Stimulated activated CD8-positive, alpha-beta memory T cell treated with anti-CD3 and anti-CD28 coated beads, Interleukin-15, amount 100 ng/mL, for 4 hours (primary cell): ENCODE results near the gene PCTP.

Experiments used
- DNase-seq, 2 donors: peaks; one replicate each; pipeline ENCODE4 v3.0.0-alpha.2; 2020; ENCODE audit warnings: low read depth in 2 of 2

PCTP gene

DNA sequence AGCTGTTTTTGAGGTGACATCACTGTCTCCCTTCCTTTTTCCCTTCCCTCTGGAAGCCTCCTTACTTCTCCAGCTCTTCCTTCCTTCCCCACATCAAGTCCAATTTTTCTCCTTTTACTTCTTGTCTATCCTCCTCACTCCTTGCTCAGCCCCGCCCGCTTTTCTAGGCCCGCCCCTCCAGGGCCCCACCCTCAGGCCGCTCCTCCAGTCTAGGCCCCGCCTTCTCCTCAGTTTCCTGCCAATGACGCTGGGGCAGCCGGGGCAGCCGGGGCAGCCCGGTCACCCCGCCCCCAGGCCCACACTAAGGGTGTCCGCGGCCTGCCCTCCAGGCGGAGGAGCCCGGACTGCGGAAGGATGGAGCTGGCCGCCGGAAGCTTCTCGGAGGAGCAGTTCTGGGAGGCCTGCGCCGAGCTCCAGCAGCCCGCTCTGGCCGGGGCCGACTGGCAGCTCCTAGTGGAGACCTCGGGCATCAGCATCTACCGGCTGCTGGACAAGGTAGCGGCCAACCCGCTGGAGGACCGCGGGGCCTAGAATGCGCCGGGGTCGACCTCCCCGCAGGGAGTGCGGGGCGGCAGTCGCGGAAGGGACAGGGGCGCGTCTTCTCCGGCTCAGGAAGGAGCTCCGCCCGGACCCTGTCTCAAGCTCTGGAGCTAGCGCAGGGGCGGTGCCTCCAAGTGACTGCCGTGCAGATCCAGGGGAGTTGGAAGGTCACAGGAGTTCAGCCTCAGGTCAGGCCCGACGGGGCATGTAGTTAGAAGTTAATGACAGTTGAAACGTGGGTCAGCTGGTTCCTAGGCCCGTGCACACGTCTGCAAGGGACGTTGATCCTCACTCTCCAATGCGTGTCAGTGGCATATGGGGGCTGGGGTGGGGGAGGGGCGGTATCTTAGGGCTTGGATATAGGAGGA, at the start of gene PCTP:
Gene PCTP, plus strand, starts transcription at position 302 of the 908 bp plus-strand sequence. Its CDS starts 53 bp downstream, at position 355.
- DNase-seq: peak; percentile 56 to 64

DNA sequence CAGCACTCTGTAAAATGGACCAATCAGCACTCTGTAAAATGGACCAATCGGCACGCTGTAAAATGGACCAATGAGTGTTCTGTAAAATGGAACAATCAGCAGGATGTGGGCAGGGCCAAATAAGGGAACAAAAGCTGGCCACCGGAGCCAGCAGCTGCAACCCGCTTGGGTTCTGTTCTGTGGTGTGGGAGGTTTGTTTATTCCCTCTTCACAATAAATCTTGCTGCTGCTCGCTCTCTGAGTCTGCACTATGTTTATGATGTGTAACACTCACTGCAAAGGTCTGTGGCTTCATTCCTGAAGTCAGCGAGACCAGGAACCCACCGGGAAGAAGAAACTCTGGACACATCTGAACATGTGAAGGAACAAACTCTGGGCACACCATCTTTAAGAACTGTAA, 48.7 kb upstream of the PCTP start:
- DNase-seq: no peak

DNA sequence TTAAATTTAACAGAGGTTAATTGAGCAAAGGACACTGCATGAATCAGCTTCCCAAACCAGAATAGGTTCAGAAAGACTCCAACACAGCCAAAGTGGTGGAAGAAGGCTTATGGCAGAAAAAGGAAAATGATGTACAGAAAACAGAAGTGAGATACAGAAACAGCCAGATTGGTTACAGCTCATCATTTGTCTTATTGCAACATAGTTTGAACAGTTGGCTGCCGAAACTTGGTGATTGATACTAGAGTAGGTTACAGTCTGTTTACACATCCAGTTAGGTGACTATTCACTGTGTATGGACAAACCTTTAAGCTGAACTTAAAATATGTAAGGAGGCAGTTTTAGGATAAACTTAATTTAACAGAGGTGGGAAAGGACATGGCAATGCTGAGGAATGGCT, 46.5 kb upstream of the PCTP start:
- DNase-seq: no peak

DNA sequence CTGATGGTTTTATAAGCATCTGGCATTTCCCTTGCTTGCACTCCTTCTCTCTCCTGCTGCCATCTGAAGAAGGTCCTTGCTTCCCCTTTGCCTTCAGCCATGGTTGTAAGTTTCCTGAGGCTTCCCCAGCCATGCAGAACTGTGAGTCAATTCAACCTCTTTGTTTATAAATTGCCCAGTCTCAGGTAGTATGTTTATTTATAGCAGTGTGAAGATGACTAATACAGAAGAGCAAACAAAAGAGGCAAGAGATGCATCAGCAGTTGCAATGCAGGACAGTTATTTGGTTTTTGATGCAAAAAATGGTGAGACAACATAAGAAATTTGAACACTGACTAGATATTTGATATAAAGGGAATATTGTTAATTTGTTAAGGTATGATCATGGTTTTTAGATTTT, 45.0 kb upstream of the PCTP start:
- DNase-seq: no peak

DNA sequence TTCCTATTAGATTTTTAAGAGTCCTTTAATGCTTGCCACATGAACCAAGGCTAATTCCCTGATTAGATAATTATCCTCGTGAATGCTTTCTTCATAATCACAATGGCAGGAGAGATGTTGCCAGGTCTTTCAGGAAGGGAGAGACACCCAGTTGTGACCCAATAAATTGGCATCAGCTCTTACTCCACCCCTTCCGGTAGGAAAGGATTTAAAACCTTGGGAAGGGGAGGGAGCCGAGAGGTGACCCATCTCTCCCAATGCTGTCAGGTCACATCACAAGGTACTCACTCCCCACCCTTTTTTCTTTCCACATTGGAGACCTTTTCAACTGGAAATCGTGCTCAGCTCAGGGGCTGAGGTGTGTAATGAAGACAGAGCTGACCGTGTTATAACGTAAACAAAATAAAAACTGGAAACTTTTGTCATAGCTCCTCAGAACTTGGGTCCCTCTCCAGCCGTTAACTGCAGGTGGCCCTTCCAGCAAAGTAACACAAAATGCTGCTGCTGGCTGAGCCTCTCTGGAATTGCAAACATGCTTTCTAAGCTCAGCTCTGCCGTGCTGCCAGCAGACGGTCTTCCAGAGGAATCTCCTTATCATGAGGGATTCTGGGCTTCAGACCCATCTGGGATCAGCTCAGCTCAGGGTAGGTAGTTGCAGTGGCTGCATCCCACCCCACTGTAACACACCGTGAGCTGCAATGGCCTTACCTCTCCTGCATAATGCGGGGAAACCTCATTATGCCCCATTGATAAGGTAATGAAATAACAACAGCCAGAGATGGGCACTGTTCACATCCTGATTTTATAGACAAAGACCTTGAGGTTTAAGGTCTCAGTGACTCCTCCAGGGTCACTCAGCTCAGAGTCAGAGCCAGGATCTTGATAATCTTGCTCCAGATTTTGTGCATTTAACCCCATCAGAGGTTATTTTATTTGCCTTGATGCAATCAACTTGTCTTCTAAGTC, 43.8 kb upstream of the PCTP start:
- no peak for DNase-seq

DNA sequence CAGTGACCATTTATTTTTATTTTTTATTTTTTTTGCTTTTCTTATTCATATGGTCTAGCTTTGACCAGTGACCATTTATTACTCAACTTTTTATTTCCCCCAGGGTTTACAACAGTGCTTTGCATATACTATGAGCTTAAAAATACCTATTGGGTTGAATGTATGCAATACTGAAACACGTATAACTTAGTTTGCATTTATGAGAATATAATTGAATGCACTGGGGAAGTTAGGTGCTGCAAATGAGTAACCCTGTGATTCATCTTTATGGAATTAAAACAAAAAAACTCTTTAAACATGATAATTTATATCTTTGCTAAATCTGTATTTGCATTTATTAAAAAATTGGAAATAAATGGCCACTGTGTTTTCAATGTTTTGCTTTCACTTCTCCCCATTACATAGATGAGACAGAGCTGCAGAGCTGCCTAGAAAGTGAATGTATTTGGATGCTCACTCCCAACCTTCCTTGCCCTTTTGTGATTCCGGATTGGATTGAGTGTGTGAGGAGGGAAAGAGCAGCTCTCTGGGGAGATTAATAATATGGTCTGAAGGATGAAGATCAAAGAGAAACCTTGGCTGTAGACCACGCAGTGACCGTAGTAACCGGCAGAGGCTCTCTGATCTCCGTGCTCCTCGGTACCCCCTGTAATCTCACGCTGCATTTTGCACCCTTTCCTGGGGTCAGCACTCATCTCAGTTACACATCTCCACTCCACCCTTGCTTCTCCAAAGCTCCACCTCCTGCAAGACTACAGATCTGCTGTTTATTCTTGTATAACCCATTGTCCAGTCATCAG, 42.5 kb upstream of the PCTP start:
- no peak for DNase-seq

DNA sequence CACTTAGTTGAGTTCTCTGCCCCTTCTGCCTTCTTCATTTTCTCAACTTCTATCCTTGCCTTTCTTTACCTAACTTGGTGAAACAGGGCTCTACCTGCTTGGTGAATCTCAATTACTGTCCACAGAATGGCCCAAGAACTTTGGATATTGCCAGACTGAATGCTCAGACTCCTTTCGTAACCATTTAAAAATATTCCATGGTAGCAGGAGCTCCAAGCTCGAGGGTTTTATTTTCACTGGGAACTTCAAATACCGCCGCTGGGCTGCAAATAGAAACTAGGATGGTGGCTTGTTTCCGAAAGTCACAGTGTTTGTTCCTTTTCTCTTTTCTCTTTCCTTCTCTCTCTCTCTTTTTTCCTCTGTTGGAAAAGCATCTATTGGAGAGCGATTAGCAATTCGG, 41.4 kb upstream of the PCTP start:
- DNase-seq: no peak

DNA sequence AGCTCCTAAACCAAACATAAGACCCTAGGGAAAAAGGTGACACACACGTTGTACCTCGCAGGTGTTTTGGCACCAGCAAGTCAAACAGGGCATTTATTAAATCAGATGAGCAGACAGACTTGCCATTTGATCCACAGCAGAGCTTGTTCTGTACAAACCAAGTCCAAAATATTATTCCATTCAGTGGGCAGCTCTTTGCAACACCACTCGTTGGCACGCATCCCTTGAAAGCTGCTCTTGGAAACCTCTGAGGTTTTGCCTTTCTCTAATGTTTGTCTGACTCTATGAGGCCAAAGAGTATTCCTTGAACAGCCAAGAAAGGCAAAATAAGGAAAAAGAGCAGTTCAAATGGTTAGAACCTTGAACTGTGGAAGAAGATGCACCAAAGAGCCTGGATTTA, 40.9 kb upstream of the PCTP start:
- DNase-seq: no peak

DNA sequence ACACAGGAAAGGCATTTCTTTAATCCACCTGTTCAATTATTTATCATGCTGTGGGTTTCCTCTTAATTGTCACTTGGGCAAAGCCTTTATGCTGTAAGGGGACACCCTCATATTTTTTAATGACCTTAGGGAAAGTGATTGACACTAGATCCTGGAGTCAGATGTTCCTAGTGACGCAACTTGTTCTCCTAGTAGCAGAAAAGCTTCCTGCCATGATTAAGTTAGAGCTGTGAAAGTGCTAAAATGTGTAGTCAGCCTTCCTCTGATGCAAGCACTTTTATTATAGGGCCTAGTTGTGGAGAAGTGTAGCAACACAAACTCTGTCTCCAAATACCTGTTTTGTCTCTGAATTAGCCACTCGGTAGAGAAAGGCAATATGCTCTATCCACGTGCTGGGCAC, 40.4 kb upstream of the PCTP start:
- no peak for DNase-seq

DNA sequence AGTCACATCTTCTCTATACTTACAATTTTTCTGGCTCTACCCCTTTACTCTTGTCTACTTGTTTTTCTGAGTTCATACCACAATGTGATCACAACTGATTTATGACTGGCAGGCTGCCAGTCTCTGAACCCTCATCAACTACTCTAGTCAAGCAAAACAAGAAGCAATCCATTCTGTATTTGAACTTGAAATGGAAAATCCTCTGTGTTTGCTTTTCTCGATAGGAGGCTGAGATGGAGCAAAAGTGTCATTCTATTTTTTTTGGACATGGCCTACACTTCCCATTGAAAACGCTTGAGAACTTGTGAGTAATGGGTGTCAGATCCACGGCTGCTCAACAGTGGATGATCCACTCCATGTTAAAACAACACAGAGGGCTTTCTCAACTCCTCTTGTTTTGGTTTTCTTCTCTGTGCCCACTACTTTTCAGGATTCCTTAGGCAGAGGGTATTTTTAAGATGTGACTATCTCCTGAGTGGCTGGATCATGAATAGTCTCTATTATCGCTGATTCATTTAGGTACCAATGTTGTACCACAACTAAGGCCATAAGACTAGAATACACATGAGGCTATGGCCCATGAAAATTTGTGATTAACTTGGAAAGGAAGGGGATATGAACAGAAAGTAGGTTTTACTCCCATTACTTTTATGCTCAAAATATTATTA, 39.9 kb upstream of the PCTP start:
- DNase-seq: no peak

DNA sequence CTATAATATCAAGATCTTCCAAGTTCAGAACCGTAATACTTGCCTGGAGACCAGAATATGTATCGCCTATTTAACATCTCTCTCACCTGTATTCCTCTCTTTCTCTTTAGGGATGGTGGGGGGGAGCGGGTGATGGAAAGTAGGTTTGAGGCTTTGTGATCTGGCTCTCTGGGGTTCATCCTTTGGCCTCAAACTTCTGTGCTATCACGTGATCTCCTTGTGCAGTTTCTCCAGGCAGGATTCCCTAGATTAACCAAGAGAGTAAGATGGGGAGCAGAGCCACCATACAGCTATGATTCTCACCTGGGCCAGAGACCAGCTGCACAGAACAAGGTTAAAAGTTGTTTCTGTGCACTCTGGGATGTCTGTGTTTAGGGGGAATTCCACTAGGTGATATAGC, 33.4 kb upstream of the PCTP start:
- DNase-seq: no peak

DNA sequence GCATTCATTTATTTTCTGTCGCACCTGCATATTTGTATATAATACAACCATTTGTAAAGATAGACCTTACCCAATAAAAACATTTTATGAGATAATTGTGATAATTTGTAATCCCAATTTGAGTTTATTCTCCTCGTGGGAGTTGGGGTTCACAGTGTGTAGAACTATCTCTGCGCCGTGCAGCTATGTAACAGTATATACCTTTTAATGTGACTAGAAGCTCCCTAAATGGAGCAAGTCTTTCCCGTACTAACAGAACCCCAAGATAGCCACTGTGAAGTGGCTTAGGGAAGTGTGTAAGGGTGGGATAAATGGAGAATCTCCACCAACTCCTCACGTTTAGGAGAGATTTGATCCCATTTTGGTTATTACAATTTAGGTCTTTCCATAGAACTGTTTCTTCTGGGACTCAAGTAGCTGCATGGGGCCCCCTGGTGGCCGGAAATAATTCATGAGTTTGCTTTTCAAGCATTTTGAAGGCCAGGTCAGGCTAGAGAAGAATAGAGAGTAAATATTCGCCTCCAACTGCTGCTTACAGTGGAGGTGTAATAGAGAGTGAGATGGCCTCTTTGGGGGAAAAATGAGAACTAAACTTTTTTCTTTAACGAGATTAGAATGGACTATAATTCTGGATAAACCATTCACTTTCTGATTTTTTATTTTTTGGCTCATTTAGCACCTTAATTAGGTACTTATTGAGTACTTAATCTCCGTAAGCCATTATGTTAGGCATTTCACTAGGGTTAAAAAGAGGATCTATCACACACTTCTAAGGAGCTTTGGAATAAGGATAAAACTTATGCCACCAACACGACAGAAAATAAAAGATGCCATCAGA, 32.7 kb upstream of the PCTP start:
- DNase-seq: peak in 1 of 2 donors; percentile 42

DNA sequence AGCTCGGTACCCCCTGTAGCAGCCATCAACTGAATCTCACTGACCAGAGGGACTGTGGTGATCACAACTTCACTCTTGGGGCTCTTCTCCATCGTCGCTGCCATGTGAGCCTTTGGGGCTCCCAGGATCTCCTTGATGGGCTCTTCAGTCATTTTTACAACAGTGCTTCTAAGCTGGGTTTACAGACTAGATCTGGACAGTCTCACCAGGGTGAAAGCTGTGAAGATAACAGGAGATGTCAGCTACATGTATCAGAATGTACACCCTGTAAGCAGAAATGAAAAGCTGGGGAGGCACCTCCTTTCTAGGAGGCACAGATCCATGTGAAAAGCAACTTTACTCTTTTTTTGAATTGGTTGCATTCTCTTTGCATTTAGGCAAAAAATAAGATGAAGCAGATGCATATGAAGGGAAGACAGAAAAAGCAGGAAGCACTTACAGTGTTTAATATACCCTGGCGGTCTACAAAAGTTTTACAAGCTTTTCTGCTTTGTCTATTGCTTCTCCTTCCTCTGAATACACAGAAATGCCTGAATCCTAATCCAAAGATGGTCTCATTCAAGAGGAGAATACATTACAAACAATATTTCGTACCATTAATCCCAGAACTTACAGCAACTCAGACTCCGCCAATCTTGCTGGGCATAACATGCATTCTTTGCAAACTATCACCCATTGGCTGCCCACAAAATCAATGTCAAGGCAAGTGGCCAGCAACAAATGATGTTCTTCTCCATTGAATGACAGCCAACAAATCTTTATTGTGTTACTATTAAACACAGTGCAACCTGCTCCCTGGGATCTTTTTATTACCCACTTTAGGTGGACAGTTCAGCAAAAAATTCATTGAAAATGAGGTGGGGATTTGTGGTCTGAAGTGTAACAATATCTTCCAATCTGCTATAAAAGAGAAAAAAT, 29.7 kb upstream of the PCTP start:
- DNase-seq: no peak

DNA sequence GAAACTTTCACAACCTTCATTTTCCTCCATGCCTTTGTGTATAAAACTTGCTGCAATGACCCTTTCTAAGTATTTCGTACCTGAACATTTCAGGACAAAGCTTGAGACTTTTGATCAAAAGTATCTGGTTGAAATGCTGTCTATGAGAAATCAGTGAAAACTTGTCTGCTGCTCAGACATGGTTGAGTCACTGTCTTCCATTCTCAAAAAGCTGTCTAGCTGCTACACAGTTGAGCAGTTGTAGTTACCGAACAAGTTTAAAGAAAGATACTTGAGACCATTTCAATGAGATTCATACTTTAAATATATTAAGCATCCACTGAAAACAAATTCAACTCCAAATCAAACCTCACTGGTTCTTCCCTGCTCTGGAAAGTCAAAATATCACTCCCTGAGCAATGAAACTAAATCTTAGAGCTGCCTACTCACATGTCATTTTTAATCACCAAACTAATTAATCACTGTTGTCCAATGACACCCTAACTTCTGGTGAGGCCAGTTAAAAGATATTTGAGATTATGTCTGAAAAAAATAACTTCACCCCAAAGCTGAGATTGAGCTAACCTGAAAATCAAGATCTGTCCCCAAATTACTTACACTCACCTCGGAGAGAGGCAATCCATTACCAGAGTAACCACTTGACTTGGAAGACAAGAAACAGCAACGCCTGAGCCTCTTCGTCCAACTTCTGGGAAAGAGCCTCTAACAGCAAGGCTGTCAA, 28.7 kb upstream of the PCTP start:
- no peak for DNase-seq

DNA sequence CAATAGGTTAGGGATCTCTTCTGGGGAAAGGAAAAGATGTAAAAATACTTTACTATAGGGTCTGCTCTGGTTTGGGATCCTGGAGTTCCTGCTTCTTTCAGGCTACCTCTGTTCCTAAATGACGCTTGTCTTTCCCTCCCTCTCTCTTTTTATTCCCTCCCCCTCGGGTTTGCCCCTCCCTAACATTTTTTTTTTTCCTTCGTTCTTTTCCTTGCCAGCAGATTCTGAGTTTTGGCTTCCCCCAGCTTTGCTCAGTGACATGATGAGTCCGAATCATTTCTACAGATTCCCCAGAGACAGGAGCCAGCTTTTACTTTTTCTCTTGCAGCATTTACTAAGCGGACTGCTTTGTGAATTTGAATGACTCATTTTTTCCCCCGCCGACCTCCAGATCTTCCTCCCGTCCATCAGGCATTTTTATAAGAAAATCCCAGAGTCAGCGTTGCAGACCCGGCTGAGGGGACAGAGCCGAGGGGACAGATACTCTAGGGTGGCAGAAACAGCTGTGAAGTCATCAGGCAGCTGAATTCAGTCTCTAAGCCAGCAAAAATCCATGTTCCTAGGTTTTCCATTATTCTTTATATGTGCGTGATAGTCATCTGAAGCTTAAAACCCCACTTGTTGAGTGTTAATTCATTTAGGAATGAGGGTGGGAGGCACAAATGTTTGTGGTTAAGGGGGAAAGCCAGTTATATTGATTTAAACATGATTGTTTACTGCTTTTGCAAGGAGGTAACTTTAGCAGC, 27.9 kb upstream of the PCTP start, which contains the start of gene TMEM100:
Gene TMEM100, minus strand, starts transcription at position 123 of the 746 bp plus-strand sequence. CDS start 1,794 bp downstream, outside the sequence.
- DNase-seq: no peak

DNA sequence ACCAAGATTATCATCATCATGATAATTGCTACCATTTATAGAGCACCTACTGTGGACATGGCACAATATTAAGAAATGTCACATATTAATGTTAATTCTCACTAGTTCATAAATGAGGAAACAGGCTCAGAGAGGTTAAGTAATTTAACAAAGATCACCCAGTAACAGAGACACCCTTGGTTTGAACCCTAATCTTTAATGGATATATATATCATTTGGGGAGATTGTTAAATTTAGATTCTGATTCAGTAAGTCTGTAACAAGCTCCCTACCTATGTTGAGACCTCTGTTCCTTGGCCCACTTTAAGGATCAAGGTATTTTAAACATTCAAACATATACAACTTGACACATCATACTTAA, 27.4 kb upstream of the PCTP start:
- DNase-seq: no peak

DNA sequence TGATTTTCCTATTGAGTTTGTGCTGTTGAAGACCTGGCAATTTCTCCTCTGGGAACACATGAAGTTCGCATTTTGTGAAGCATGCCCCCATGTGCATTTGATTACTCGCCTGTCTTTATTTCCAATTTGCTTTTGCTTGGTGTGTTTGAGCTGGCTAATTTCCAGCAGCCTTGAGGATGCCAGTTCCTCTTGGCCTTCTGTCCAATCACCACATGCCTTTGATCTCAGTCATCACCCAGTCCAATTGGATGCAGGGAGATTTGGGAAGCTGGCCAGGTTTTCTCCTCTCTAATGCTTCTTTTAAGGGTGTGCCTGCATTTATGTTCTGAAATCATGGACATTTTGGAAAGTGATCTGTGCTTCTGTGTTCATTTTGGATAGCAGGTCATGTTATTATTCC, 24.4 kb upstream of the PCTP start:
- DNase-seq: no peak

DNA sequence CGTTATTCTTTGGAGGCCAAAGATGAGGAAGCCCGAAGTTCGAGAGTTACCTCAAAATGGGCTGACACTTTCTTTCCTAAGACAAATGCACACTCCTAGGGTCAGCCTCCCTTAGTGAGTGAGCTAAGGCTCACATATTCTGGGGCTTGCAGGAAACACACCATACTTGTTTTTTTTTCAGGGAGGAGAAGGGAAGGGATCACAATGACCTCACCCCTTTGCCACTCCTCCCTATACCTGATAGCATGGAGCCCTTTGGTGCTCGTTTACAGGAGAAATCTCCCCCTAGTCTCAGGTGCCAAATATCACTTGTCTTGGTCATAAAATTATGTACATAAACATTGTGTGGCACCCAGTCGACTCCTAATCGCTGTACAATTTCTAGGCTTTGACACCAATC, 23.6 kb upstream of the PCTP start:
- DNase-seq: no peak
